H1 (cell line): ENCODE measurements around the gene PER2. TPM values are rescaled to one million over a fixed set of nuclear protein-coding genes. Genes with fewer than 3 reads are reported as not detected.

ENCODE experiments used
- POU5F1 ChIP-seq: IDR thresholded peaks from 2 replicates; pipeline ENCODE4 v1.6.1; 2011; ENCODE audit warnings: low read depth, mild to moderate bottlenecking, low read length, moderate library complexity
- RAD21 ChIP-seq, 2 experiments: IDR thresholded peaks in 1 of 2; conservative IDR thresholded peaks in 1 of 2; 2 replicates each; pipeline ENCODE4 v1.6.1; 2011; ENCODE audit warnings: low read depth in 2 of 2, low read length in 2 of 2, improper control_type of control experiment in 1 of 2, inconsistent platforms in 1 of 2, mild to moderate bottlenecking in 1 of 2, moderate library complexity in 1 of 2
- polyA plus RNA-seq, 7 experiments: library from polyadenylated mRNA; depleted of rRNA in 3 of 7; stranded (reverse) in 5 of 7; unstranded in 2 of 7; fragments of >200 nt in 5 of 7; fragments of 200-250 nt in 2 of 7; gene quantifications; 1 replicate in 5 of 7; 2 replicates in 1 of 7; 4 replicates in 1 of 7; pipeline versions ENCODE4 v1.2.1 to v1.2.3, GENCODE V29; 2011 to 2013; ENCODE audit warnings: missing spikeins in 2 of 7, mixed read lengths in 2 of 7
- total RNA-seq: library from RNA; stranded (reverse); fragmentation: NEBNext Ultra II Directional; extraction: Animal tissue kit (Norgen Biotek cat#: 25700); gene quantifications from 2 replicates; pipeline ENCODE4 v1.2.1, GENCODE V29; 2021

The PER2 gene
- total and polyA plus RNA-seq, 2 of the 8 experiments (the other 6 are each of a cell fraction or from before 2014, with no cell fraction given): 0.91 to 5.5 TPM

DNA sequence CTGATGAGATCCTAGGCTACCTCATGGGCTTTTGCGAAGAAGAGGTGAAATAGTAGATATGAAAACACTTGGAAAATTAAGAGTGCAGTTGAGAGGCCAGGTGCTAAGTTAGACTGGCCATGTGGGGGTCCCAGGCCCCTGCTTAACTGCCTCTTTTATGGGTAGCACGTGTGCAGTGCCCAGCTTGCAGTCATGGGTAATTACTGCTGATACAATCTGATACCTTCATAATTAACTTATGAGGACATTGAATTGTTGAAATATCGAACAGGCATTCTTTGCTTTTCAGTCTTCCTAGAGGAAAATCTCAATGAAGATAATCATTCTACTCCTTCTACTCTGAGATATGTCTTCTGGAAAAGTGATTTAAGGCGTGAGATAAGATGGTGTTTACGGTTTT lies 43.5 kb upstream of the PER2 start (continued):
- TF ChIP-seq RAD21 (IDR thresholded peaks at IDR 0.05 in 1 of 2, conservative IDR thresholded peaks at IDR 0.05 in 1 of 2; ENCODE audit: low read depth in 2 of 2, low read length in 2 of 2): no peak
- no peak for TF ChIP-seq POU5F1
